ENCODE measurements around the gene SCN2B. TPM values are rescaled to one million over a fixed set of nuclear protein-coding genes. Genes with fewer than 3 reads are reported as not detected.

Gene SCN2B
- total and polyA plus RNA-seq, 2 donors (not counting 1 experiment from before 2014, with no cell fraction given) = 0.11 to 7.3 TPM

DNA sequence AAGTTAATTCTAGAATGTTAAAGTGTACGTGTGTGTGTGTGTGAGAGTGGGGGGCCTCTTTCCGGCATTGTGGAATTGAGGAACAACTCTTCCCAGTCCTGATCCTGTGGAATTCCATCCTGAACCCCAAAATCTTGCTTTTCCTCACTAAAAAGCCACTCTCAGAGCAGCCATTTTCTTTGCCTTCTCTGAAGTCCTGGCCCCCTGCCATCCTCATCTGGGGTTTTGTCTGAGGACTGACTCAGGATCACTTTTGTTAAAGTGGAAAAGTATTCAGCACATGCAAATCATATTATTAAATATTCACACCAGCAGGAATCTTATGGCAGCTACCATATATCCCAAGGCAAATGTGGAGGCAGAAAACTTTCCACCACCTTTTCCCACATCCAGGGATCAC is 27.6 kb downstream of the SCN2B start:
- Histone ChIP-seq H3K4me2 (ENCODE audit: extremely low read depth, insufficient read depth, low read length) (no peak overlapping the region), H3K27ac (ENCODE audit: insufficient read depth, low read length) (no peak overlapping the region), H4K20me1 (ENCODE audit: control insufficient read depth, extremely low read depth, insufficient read depth, low read length) (no peaks in the 10 kb centered on the region), H3K36me3 (ENCODE audit: control insufficient read depth, insufficient read depth, low read length) (no peaks in the 10 kb centered on the region), H2AFZ (ENCODE audit: low read length) (no peak overlapping the region), H3K79me2 (ENCODE audit: control insufficient read depth, insufficient read depth, low read length) (no peaks in the 10 kb centered on the region), H3K9ac (ENCODE audit: insufficient read depth, low read length) (no peak overlapping the region), H3K4me3 (replicated peaks in 1 of 4; ENCODE audit: control extremely low read depth in 1 of 4, insufficient read depth in 1 of 4, low read depth in 3 of 4, low read length in 4 of 4) (no peak overlapping the region), H3K4me1 (ENCODE audit: control insufficient read depth, extremely low read depth, insufficient read depth, low read length) (no peaks in the 10 kb centered on the region), H3K27me3 (ENCODE audit: control insufficient read depth, insufficient read depth, low read length) (peaks cover 34% of the 10 kb centered on the region), H3K9me3 (ENCODE audit: control insufficient read depth, insufficient read depth, low read depth, low read length) (no peaks in the 10 kb centered on the region)
- no peak for TF ChIP-seq EZH2 (IDR thresholded peaks at IDR 0.05; ENCODE audit: low read length, missing control alignments)
- TF ChIP-seq, protein P1, sequence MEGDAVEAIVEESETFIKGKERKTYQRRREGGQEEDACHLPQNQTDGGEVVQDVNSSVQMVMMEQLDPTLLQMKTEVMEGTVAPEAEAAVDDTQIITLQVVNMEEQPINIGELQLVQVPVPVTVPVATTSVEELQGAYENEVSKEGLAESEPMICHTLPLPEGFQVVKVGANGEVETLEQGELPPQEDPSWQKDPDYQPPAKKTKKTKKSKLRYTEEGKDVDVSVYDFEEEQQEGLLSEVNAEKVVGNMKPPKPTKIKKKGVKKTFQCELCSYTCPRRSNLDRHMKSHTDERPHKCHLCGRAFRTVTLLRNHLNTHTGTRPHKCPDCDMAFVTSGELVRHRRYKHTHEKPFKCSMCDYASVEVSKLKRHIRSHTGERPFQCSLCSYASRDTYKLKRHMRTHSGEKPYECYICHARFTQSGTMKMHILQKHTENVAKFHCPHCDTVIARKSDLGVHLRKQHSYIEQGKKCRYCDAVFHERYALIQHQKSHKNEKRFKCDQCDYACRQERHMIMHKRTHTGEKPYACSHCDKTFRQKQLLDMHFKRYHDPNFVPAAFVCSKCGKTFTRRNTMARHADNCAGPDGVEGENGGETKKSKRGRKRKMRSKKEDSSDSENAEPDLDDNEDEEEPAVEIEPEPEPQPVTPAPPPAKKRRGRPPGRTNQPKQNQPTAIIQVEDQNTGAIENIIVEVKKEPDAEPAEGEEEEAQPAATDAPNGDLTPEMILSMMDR (conservative IDR thresholded peaks at IDR 0.05 in 1 of 2, IDR thresholded peaks at IDR 0.05 in 1 of 2; ENCODE audit: low read depth in 1 of 2, low read length in 2 of 2) = no peak
- peak in 1 of 2 donors; percentile 19 for DNase-seq (ENCODE audit: low read depth in 2 of 2)

- Histone ChIP-seq H3K27me3 (ENCODE audit: control insufficient read depth, insufficient read depth, low read length) (peaks cover 31% of the 10 kb centered on the region), H3K79me2 (ENCODE audit: control insufficient read depth, insufficient read depth, low read length) (no peaks in the 10 kb centered on the region), H3K4me3 (replicated peaks in 1 of 4; ENCODE audit: control extremely low read depth in 1 of 4, insufficient read depth in 1 of 4, low read depth in 3 of 4, low read length in 4 of 4) (no peak overlapping the region), H3K27ac (ENCODE audit: insufficient read depth, low read length) (no peak overlapping the region), H3K9me3 (ENCODE audit: control insufficient read depth, insufficient read depth, low read depth, low read length) (no peaks in the 10 kb centered on the region), H3K4me2 (ENCODE audit: extremely low read depth, insufficient read depth, low read length) (no peak overlapping the region), H3K36me3 (ENCODE audit: control insufficient read depth, insufficient read depth, low read length) (no peaks in the 10 kb centered on the region), H2AFZ (ENCODE audit: low read length) (no peak overlapping the region), H3K4me1 (ENCODE audit: control insufficient read depth, extremely low read depth, insufficient read depth, low read length) (no peaks in the 10 kb centered on the region), H3K9ac (ENCODE audit: insufficient read depth, low read length) (no peak overlapping the region), H4K20me1 (ENCODE audit: control insufficient read depth, extremely low read depth, insufficient read depth, low read length) (no peaks in the 10 kb centered on the region)
- no peak for TF ChIP-seq EZH2 (IDR thresholded peaks at IDR 0.05; ENCODE audit: low read length, missing control alignments)
- TF ChIP-seq, protein P1 (conservative IDR thresholded peaks at IDR 0.05 in 1 of 2, IDR thresholded peaks at IDR 0.05 in 1 of 2; ENCODE audit: low read depth in 1 of 2, low read length in 2 of 2) = no peak
- DNase-seq (ENCODE audit: low read depth in 2 of 2) = no peak
Observed at GRCh38 chr11:118148240-118148639, 28.2 kb downstream of the SCN2B start.

DNA sequence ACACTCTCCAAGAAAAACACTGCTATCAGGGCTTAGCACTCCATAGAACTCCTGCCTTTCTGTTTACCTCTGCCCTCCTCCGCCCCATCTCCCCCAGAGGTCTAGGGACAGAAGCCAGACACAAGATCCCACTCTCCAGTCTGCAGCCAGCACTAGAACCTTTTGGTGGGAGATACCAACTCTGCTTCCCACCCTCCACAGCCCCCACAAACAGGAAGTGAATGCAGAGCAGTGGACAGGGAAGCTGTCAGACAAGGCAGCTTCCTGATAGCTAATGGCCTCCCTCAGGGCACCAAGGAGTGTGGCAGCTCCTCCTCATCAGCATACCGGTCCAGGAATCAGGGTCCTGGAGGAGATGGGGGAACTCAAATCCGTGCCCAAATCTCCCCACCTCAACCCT is 28.9 kb downstream of the SCN2B start:
- H3K27ac ChIP-seq (ENCODE audit: insufficient read depth, low read length) = no peak overlapping the region
- no peak for TF ChIP-seq EZH2 (IDR thresholded peaks at IDR 0.05; ENCODE audit: low read length, missing control alignments)
- TF ChIP-seq, protein P1 (conservative IDR thresholded peaks at IDR 0.05 in 1 of 2, IDR thresholded peaks at IDR 0.05 in 1 of 2; ENCODE audit: low read depth in 1 of 2, low read length in 2 of 2) = no peak

More for the DNA sequence above, 28.9 kb downstream of the SCN2B start:
- H3K9me3 ChIP-seq (ENCODE audit: control insufficient read depth, insufficient read depth, low read depth, low read length) = no peaks in the 10 kb centered on the region
- no peaks in the 10 kb centered on the region for H3K4me1 ChIP-seq (ENCODE audit: control insufficient read depth, extremely low read depth, insufficient read depth, low read length)
- H3K36me3 ChIP-seq (ENCODE audit: control insufficient read depth, insufficient read depth, low read length) = no peaks in the 10 kb centered on the region
- DNase-seq (ENCODE audit: low read depth in 2 of 2) = no peak
- H4K20me1 ChIP-seq (ENCODE audit: control insufficient read depth, extremely low read depth, insufficient read depth, low read length) = no peaks in the 10 kb centered on the region
- no peak overlapping the region for H3K9ac ChIP-seq (ENCODE audit: insufficient read depth, low read length)
- H3K4me2 ChIP-seq (ENCODE audit: extremely low read depth, insufficient read depth, low read length) = no peak overlapping the region
- H3K79me2 ChIP-seq (ENCODE audit: control insufficient read depth, insufficient read depth, low read length) = no peaks in the 10 kb centered on the region
- no peak overlapping the region for H3K4me3 ChIP-seq (replicated peaks in 1 of 4; ENCODE audit: control extremely low read depth in 1 of 4, insufficient read depth in 1 of 4, low read depth in 3 of 4, low read length in 4 of 4)
- no peak overlapping the region for H2AFZ ChIP-seq (ENCODE audit: low read length)
- peaks cover 29% of the 10 kb centered on the region for H3K27me3 ChIP-seq (ENCODE audit: control insufficient read depth, insufficient read depth, low read length)

All from fibroblast of lung (primary cell).